ENCODE data around the gene TTL.
"Not testable (repeated sequence)": the region's sequence is repeated elsewhere in the genome, so short reads cannot be mapped to it uniquely, and the experiment has no call there.

- not testable (repeated sequence) for TF ChIP-seq EP300, CTCF, POLR2A (IDR thresholded peaks at IDR 0.05)
Observed at GRCh38 chr2:112436993-112437392, 45.0 kb upstream of the TTL start.

All from ovary (tissue), 3 donors.